ENCODE results near the gene TPMT.

- TF ChIP-seq, protein P1, sequence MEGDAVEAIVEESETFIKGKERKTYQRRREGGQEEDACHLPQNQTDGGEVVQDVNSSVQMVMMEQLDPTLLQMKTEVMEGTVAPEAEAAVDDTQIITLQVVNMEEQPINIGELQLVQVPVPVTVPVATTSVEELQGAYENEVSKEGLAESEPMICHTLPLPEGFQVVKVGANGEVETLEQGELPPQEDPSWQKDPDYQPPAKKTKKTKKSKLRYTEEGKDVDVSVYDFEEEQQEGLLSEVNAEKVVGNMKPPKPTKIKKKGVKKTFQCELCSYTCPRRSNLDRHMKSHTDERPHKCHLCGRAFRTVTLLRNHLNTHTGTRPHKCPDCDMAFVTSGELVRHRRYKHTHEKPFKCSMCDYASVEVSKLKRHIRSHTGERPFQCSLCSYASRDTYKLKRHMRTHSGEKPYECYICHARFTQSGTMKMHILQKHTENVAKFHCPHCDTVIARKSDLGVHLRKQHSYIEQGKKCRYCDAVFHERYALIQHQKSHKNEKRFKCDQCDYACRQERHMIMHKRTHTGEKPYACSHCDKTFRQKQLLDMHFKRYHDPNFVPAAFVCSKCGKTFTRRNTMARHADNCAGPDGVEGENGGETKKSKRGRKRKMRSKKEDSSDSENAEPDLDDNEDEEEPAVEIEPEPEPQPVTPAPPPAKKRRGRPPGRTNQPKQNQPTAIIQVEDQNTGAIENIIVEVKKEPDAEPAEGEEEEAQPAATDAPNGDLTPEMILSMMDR (IDR thresholded peaks at IDR 0.05): no peak
- TF ChIP-seq POLR2A (IDR thresholded peaks at IDR 0.05): no peak
These were observed 7.3 kb downstream of the TPMT start for GRCh38 chr6:18147616-18148015.
